ENCODE results near the gene PGAM2. TPM values are rescaled to one million over a fixed set of nuclear protein-coding genes. Genes with fewer than 3 reads are reported as not detected.

Gene PGAM2
- total and polyA plus RNA-seq, 2 of the 13 experiments (the other 11 are each of a cell fraction or from before 2014, with no cell fraction given) = 0.22 TPM; not detected in 1

GRCh38 chr7:44082541-44083207 lies 17.3 kb upstream of the PGAM2 start (continued):
- TF ChIP-seq ELF3 (CRISPR knock-in tag; IDR thresholded peaks at IDR 0.05) (0 out of 2 replicates have a peak, but pooled peaks have one; percentile 18), ELF1 (CRISPR knock-in tag; IDR thresholded peaks at IDR 0.05) (peak; percentile 44; the same call in 1 of the 2 replicates), KDM6A (CRISPR knock-in tag; IDR thresholded peaks at IDR 0.05; ENCODE audit: low read depth) (no peak), ZBTB21 (CRISPR knock-in tag; IDR thresholded peaks at IDR 0.05) (no peak), ZNF558 (CRISPR knock-in tag; IDR thresholded peaks at IDR 0.05; ENCODE audit: borderline replicate concordance) (no peak), SMAD9 (CRISPR knock-in tag; IDR thresholded peaks at IDR 0.05) (no peak), GABPB1 (CRISPR knock-in tag; IDR thresholded peaks at IDR 0.05) (peak; percentile 85), MAFF (IDR thresholded peaks at IDR 0.05; ENCODE audit: low read depth, low read length) (no peak), ZNF20 (CRISPR knock-in tag; IDR thresholded peaks at IDR 0.05) (0 out of 2 replicates have a peak, but pooled peaks have one; percentile 14), ZBED4 (CRISPR knock-in tag; IDR thresholded peaks at IDR 0.05; ENCODE audit: borderline replicate concordance) (no peak), ZBTB43 (CRISPR knock-in tag; conservative IDR thresholded peaks at IDR 0.05) (0 out of 2 replicates have a peak, but pooled peaks have one; percentile 21), THRA (CRISPR knock-in tag; IDR thresholded peaks at IDR 0.05; ENCODE audit: borderline replicate concordance) (peak; percentile 41; the same call in 1 of the 2 replicates), MAZ (IDR thresholded peaks at IDR 0.05; ENCODE audit: borderline replicate concordance, low read depth, low read length) (no peak; the same call in none of the 2 replicates), MAZ (CRISPR knock-in tag; IDR thresholded peaks at IDR 0.05; ENCODE audit: low read depth) (peak; percentile 19; the same call in 1 of the 2 replicates), ZHX1 (CRISPR knock-in tag; IDR thresholded peaks at IDR 0.05; ENCODE audit: low read depth) (no peak), RORA (CRISPR knock-in tag; IDR thresholded peaks at IDR 0.05) (no peak), ERF (CRISPR knock-in tag; IDR thresholded peaks at IDR 0.05) (0 out of 2 replicates have a peak, but pooled peaks have one; percentile 6), DDIT3 (CRISPR knock-in tag; IDR thresholded peaks at IDR 0.05) (no peak), HCFC1 (IDR thresholded peaks at IDR 0.05; ENCODE audit: low read depth, low read length) (no peak)

All from HepG2 (cell line).